Measurements from ENCODE around the gene CNTNAP5. TPM values are rescaled to one million over a fixed set of nuclear protein-coding genes. Genes with fewer than 3 reads are reported as not detected.

The CNTNAP5 gene
- total RNA-seq, 1 experiment from 2014 or later, result 0.48 TPM

- no peak overlapping the region for H3T11ph ChIP-seq (ENCODE audit: low read length)
- H3K4me1 Mint-ChIP-seq, result peaks cover 22 to 23% of the 10 kb centered on the region in 2 experiments
- H4K20me1 ChIP-seq (ENCODE audit: control insufficient read depth, insufficient read depth, insufficient read length), result no peaks in the 10 kb centered on the region
These were observed 638.5 kb downstream of the CNTNAP5 start for GRCh38 chr2:124663645-124663997.

More at GRCh38 chr2:124663645-124663997, 638.5 kb downstream of the CNTNAP5 start:
- no peak overlapping the region for H4K5ac ChIP-seq (ENCODE audit: insufficient read length, low read depth, low read length)
- H3K79me1 ChIP-seq (ENCODE audit: insufficient read depth, low read depth, low read length, poor library complexity, severe bottlenecking), result no peaks in the 10 kb centered on the region
- no peak overlapping the region for H2BK12ac ChIP-seq (ENCODE audit: insufficient read length, low read depth, low read length)
- no peak overlapping the region for H4K8ac ChIP-seq (replicated peaks; ENCODE audit: insufficient read length, low read depth, low read length)
- Mint-ChIP-seq H3K4me3 (no peak overlapping the region), H3K27me3 (ENCODE audit: low read depth) (no peaks in the 10 kb centered on the region), H3K9me3 (no peaks in the 10 kb centered on the region; a peak in 1 of 5 replicates), H3K27ac (peak overlapping the region in 2 of 3 experiments; percentile 10 to 49; a peak in 1 of 7 replicates), H3K36me3 (ENCODE audit: insufficient read depth in 1 of 3, low read depth in 3 of 3) (peaks cover 0 to 2% (median 0%) of the 10 kb centered on the region in 3 experiments; a peak in 1 of 7 replicates)
- no peak overlapping the region for H2BK120ac ChIP-seq (ENCODE audit: low read depth, low read length, poor library complexity, severe bottlenecking)
- no peaks in the 10 kb centered on the region for H3K23me2 ChIP-seq (ENCODE audit: insufficient read length, low read depth, low read length, poor library complexity, severe bottlenecking)
- H3K14ac ChIP-seq (ENCODE audit: insufficient read depth, low read length), result no peak overlapping the region
- no peak overlapping the region for H2BK5ac ChIP-seq (ENCODE audit: insufficient read length, low read length)
- no peak overlapping the region for H3K23ac ChIP-seq (ENCODE audit: insufficient read length, low read depth, low read length)
- H3K27ac ChIP-seq (ENCODE audit: insufficient read length, low read depth, low read length), result no peak overlapping the region
- no peak overlapping the region for H3K4me2 ChIP-seq (ENCODE audit: insufficient read depth, insufficient read length, low read length)
- no peak overlapping the region for H3K18ac ChIP-seq (ENCODE audit: insufficient read length, low read depth, low read length)
- H3K9ac ChIP-seq (ENCODE audit: extremely low read depth, insufficient read length, low read length), result no peak overlapping the region
- H2AK5ac ChIP-seq (ENCODE audit: insufficient read length, low read length), result no peak overlapping the region
- H2BK15ac ChIP-seq (ENCODE audit: low read depth, low read length), result no peak overlapping the region
- no peak for DNase-seq
- TF ChIP-seq CTCF (conservative IDR thresholded peaks at IDR 0.05), result no peak
- H3K27me3 ChIP-seq (ENCODE audit: insufficient read depth, low read length), result no peaks in the 10 kb centered on the region
- no peak overlapping the region for H2BK20ac ChIP-seq (ENCODE audit: low read depth, low read length, poor library complexity, severe bottlenecking)
- no peaks in the 10 kb centered on the region for H3K79me2 ChIP-seq (ENCODE audit: insufficient read depth, low read length)
- H3K56ac ChIP-seq (ENCODE audit: insufficient read length, low read depth, low read length), result no peak overlapping the region
- no peaks in the 10 kb centered on the region for H3K9me3 ChIP-seq (ENCODE audit: control insufficient read depth, low read depth, low read length)
- H3K4me1 ChIP-seq (ENCODE audit: insufficient read depth, low read length), result peaks cover 8% of the 10 kb centered on the region; the same call in 1 of the 2 replicates
- H4K91ac ChIP-seq (ENCODE audit: insufficient read length, low read depth, low read length), result no peak overlapping the region
- H3K4ac ChIP-seq (ENCODE audit: low read depth, low read length), result no peak overlapping the region
- no peak overlapping the region for H2AFZ ChIP-seq (ENCODE audit: low read length)
